ENCODE measurements around the gene CFAP210. TPM values are rescaled to one million over a fixed set of nuclear protein-coding genes. Genes with fewer than 3 reads are reported as not detected.
A peak's percentile ranks its signal among the peaks of the same experiment; 100 is the strongest.

Gene CFAP210, protein sequence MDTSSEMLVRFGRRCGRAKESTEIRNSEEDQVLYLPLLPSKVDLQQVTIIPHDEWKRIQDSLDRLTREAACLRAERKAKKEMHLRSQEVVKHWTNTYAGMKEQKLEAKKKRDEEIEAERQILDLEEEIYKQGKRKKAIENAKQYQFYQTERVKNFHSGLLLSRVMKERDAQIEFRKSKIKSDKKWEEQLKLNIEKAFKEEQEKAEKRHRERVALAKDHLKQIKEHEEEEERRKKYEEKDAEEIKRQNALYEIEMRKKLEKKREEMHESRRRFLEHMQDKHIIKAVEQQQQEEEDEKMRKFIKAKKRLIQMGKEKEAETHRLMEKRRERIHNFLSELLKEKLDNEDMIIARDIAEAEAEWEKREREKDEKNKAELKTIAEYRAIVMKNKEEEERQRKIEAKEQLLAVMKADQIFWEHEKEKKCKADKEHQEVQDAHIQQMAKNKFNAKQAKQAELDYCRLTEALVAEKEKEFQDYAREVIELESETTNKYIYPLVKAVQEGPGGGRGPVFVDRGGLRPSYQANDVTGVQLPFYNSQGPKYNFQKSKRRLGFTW
- total RNA-seq (ENCODE audit: insufficient read depth, low replicate concordance): 0.72 TPM

GRCh38 chr2:169694113-169694893, at the start of gene CFAP210, which contains the start of gene PHOSPHO2:
Gene CFAP210 (minus strand): TSS chr2:169694405. CDS start chr2:169694327, 78 bp downstream.
Gene PHOSPHO2 (plus strand): TSS chr2:169694469. CDS start chr2:169700972, 6,503 bp downstream.
- DNase-seq (ENCODE audit: low spot score): peak; percentile 98

DNA sequence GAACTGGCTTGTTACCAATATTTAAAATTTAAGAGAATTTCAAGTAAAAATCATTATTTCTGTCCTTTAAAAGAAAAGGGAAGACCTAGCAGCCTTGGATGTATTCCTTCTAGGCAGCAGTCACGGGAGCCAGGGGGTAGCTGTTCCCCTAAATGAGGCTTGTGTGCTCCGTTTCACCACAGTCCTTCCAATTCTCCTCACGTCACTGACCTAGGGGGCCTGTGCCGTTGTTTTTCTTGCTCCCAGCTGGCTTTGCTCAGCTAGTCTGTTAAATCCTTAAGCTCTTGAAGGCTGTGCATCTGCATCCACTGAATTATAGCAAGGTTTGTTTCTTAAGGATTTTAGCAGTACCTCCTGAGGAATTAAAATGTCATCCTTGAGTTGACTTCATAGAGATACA, 49.3 kb upstream of the CFAP210 start:
- no peak for DNase-seq (ENCODE audit: low spot score)

GRCh38 chr2:169739351-169739750, 45.1 kb upstream of the CFAP210 start:
- no peak for DNase-seq (ENCODE audit: low spot score)

- DNase-seq (ENCODE audit: low spot score): no peak
Measured at GRCh38 chr2:169738566-169739229, 44.5 kb upstream of the CFAP210 start.

DNA sequence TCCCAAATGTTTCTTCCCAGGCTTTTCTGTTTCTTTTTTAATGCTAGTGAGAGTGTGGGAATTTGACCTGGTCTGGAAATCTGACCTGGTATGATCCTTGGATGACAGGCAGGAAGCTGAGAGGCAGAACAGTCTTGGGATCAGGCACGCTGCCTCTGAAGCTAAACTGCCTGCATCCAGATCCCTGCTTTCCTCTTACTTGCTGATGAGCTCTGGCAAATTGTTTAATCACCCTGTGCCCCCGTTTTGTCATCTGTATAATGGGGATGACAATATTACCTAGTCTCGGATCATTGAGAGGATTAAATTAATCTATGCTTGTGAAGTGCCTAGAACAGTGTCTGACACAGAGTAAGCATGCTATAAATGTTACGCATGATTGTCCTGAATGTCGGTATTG, 42.7 kb upstream of the CFAP210 start:
- no peak for DNase-seq (ENCODE audit: low spot score)

- DNase-seq (ENCODE audit: low spot score): no peak
Measured at GRCh38 chr2:169735623-169736022, 41.4 kb upstream of the CFAP210 start.

GRCh38 chr2:169734169-169734847, 40.1 kb upstream of the CFAP210 start:
- peak; percentile 12 for DNase-seq (ENCODE audit: low spot score)

GRCh38 chr2:169732583-169733358, 38.6 kb upstream of the CFAP210 start:
- DNase-seq (ENCODE audit: low spot score): no peak

DNA sequence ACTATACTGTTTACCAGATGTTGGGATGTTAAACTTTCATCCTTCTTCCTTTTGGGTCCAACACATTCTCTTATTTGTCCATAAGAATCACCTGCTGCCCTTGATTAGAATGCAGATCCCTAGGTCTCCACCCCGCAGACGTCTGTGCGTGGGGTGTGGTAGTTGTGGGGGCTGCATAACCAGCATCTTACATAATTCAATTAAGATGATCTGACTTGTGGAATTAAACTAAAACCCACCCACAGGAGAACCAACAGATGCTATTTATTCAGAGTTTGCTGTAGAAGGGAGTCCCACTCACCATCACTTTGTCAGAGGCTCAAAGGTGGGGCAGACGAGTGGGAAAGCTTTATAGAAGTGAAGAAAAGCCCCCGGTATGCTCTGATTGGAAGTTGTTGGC, 37.9 kb upstream of the CFAP210 start:
- DNase-seq (ENCODE audit: low spot score): no peak

DNA sequence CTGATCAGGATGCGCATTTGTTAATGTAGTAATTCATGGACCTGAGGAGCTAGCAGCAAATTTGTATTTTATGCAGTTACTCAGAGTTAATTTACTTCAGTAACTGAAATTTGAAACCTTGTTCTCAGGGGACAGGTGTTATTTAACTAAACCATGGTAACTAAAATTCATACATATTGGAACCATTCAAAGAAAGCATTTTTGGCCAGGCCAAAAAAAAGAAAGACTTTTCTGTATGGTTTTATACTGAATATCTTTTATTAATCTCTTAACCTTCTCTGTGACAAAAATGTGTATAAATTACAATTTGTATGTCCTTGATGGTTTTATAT, 35.0 kb upstream of the CFAP210 start:
- DNase-seq (ENCODE audit: low spot score): no peak

DNA sequence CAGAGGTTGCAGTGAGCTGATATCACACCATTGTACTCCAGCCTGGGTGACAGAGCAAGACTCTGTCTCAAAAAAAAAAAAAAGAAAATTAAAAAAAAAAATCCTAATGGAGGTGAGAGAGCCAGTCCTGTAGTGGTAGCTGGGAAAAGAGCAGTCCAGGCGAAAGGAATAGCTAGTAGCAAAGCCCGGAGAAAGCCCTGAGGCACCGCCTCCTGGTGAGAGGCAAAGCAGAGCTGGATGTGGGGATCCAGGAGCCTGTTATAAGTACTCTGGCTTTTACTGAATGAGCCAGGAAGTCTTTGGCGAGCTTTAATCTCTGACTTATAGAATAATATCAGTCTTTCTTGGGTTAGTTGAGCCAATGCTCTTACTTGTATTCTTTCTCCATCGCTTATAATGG, 32.9 kb upstream of the CFAP210 start:
- no peak for DNase-seq (ENCODE audit: low spot score)

GRCh38 chr2:169721016-169721415, 26.8 kb upstream of the CFAP210 start:
- DNase-seq (ENCODE audit: low spot score): no peak

GRCh38 chr2:169718930-169719504, 24.8 kb upstream of the CFAP210 start:
- DNase-seq (ENCODE audit: low spot score): no peak

DNA sequence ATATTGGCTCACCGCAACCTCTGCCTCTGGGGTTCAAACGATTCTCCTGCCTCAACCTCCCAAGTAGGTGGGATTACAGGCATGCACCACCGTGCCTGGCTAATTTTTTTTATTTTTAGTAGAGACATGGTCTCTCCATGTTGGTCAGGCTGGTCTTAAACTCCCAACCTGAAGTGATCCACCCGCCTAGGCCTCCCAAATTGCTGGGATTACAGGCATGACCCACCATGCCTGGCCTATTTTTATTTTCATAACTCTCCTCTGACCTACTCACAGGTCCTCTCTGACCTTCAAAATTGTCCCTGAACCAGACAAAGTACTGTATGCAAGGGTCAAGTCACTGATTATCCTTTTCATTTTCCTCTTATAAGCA, 23.5 kb upstream of the CFAP210 start:
- no peak for DNase-seq (ENCODE audit: low spot score)

DNA sequence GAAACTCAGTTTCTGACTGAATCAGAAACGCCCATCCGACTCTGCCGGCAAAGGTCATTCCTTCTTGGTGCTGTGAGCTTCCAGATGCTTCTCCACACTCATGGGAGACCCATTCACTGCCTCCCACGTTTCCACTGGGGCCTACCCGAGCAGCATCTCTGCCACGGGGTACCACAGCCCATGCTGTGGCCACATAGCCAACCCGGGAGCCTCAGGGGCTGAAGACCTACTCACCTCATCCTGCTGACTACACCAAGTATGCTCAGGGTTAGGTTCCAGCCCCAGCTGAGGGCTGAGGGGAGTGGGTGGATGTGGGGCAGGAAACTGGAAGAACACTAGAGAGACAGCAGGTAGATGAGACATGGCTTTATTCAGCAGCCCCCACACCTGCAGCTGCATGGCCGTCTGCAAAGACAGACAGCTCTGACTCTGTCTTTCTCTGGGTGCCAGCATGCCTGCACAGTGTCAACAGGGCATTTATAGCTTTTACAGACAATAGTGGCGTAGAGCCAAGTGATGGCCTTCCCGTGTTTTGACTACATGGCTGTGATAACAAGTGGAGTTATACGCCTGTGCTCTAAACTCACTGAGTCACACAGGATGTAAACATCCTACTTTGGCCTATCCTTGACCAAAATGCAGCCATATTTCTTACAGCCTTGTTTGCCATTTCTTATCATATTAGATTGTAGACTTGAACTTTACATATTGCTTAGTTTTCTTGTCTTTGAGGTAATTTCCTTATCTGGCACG, 22.9 kb upstream of the CFAP210 start:
- no peak for DNase-seq (ENCODE audit: low spot score)

DNA sequence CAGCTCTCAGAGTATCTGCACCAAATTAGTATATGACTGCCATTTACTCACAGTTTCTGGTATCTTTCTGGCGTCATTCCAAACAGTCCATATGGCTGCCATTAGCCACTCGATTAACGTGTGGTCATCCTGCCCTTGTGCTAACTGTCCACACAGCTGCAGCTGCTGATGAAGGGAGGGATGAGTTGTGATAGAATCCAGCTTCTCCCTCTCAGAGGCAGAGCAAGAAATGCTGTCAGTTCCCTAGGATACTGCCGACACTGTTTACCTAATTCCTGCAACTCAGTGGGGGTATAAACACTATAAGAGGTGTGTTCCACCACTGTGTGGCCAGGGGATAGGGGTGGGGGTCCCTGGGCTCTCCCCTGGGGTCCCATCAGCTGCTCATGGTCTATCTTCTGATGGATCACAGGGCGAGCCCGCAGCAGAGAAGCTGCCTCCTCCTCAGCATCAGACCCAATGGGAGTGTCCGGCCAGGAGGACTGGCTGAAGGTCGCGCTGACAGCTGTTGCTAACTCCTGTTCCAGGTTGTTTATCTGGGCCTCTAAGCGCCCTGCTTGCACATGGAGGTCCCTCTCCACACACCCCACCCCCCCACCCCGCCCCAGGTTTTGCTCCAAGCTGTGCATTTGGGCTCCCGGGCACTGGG, 22.2 kb upstream of the CFAP210 start:
- peak; percentile 36 for DNase-seq (ENCODE audit: low spot score)

- no peak for DNase-seq (ENCODE audit: low spot score)
Measured at GRCh38 chr2:169715379-169716237, 21.4 kb upstream of the CFAP210 start.

DNA sequence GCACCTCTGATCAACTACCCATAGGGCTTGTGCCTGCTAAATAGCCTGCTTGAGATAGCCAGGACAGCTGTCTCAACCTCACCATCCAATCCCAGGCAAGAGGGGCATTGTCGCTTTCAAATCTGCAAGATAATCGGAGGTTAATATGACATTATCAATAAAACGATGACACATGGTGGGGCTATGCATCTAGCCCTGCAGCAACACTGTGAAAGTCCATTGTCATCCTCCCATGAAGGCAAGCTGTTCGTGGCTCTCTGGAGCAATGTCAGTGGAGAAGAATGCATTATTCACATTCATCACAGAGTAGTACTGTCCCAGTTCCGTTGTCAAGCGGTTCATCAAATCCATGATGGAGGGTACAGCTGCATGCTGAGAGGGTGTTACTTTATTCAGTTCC, 20.5 kb upstream of the CFAP210 start:
- DNase-seq (ENCODE audit: low spot score): no peak
